Measurements from ENCODE around the gene ARHGEF40.

ARHGEF40 gene

GRCh38 chr14:21121122-21121521 lies 51.0 kb downstream of the ARHGEF40 start:
- no peak for DNase-seq (ENCODE audit: low read depth in 2 of 2)

DNA sequence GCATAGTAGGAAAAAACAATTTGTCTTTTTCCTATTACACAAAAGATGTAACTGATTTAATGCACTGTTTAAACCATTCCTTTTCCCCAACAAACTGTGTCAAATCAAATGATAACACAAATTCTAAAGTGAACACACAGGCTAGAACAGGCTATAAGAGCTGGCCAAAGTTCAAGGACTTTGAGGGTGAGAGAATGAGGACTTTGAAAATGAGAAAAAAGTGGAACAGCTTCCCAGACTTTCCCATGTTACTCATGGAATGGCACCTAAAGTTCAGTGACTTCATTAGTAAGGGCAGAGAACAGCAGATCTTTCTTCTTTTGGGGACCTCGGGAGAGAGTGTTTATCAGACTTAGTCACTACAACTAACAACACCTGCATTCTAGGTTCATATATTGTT lies 53.3 kb downstream of the ARHGEF40 start:
- no peak for DNase-seq (ENCODE audit: low read depth in 2 of 2)

DNA sequence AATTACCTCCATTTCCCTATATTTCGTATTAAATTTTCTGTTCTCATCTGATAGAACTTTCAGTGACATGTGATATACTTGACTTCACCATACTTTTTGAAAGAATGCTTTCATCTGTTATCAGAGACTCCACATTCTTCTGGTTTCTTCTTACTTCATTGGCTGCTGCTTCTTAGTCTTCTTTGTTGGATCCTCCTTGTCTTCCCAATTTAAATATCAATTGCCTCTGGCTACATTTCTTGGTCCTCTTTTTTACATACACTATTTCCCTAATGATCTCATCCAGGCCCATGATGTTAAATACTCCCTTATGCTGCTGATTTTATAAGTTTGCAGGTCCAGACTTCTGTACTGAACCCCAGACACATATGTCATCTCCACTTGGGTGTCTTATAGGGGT lies 63.8 kb downstream of the ARHGEF40 start:
- DNase-seq (ENCODE audit: low read depth in 2 of 2) = no peak

DNA sequence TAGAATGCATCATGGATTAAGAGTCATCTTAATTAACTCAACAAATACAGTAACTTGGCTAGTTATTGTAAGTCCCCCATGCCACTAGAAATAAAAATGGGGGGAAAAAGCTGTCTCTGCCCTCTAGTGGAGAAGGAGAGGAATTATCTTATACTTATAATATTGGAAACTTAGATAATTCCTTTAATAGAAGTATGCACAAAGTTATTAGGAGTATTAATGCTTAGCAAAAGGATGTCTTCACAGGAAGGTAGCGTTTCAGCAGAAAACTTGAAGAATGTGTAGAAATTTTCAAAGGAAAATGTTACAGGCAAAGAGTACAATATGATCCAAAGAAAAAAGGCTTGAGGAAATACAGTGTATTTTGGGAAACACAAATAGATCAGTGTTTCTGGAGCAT lies 65.9 kb downstream of the ARHGEF40 start:
- no peak for DNase-seq (ENCODE audit: low read depth in 2 of 2)

Data from fibroblast of skin of left biceps (primary cell).